GM12892 (cell line): ENCODE results near the gene CTSD.

Experiments used
- POLR2A ChIP-seq: IDR thresholded peaks from 2 replicates; pipeline ENCODE4 v1.6.1; 2011; ENCODE audit warnings: low read depth, low read length, control low read depth
- POLR2AphosphoS5 ChIP-seq: IDR thresholded peaks from 2 replicates; pipeline ENCODE4 v1.6.1; 2011; ENCODE audit warnings: low read depth, low read length, control low read depth

- TF ChIP-seq POLR2A (no peak), POLR2AphosphoS5 (no peak)
Observed at GRCh38 chr11:1772270-1773130, 8.8 kb upstream of the CTSD start.
